D341Med (cell line): ENCODE results near the gene MAN2B2.
"Not testable (repeated sequence)": the region's sequence is repeated elsewhere in the genome, so short reads cannot be mapped to it uniquely, and the experiment has no call there.

Experiments used
- DNase-seq: peaks from one replicate; pipeline ENCODE4 v3.0.0; 2012; ENCODE audit warnings: low spot score

Gene MAN2B2

DNA sequence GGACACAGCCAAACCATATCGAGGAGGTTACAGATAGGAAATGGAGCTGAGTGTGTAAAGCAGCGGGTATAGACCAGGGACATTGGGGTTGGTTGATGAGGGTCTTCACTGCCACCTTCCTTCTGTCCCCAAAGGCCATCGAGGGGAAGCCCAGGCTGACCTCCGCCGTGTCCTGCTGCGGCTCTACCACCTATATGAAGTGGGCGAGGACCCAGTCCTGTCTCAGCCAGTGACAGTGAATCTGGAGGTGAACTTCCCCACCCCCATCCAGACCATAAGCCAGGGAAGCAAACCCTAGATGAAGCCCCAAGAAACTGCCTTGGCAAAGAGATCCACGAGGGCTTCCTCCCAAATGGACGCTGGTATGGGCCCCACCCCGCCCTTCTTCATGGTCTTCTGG, 42.3 kb downstream of the MAN2B2 start:
- no peak for DNase-seq

DNA sequence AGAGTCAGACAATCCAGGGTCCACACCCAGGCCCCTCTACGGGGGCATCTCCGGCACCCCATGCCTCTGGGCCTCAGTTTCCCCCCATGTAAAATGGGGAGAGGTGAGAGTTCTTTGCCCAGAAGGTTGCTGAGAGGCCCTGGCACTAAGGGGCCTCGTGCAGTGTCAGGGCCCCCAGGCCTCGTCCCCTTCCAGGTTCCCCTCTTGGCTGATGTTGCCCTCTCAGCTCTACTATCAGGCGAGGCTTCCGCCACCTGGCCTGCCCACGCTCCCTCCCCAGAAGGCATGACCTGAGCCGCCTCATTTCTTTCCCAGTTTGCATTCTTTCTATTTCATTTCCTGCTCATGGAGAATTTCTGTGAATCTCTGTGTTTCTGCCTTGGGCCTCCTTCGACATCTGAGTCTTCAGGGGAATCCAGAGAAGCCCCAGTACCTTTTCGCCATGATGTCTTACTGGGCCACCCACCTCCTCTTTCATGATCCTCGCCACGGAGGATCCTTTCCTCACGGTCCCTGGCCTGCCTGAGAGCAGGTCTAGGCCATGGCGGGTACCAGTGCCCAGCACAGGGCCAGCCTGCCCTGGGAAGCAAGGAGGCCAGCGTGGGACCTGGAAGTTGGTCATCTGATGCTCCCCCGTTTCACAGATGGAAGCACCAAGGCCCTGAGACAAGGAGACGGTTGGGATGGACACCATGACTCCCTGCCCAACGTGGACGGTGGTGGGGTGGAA, 43.6 kb downstream of the MAN2B2 start:
- DNase-seq, result no peak

DNA sequence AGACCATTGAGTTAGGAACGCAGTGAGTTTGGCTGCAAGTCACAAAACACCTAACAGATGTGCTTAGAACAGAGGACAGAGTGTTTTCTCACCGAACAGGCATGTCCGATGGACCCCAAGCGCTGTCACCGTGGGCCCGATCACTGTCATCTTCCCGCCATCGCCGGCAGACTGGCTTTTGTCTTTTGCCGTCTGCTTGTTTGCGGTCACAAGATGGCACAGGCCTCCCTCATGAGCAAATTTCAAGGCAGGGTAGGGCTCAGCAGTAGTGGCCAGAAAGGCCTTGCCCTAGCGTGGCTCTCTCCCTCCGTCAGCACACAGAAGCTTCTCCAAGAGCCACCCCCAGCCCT, 44.1 kb downstream of the MAN2B2 start:
- DNase-seq, result no peak

DNA sequence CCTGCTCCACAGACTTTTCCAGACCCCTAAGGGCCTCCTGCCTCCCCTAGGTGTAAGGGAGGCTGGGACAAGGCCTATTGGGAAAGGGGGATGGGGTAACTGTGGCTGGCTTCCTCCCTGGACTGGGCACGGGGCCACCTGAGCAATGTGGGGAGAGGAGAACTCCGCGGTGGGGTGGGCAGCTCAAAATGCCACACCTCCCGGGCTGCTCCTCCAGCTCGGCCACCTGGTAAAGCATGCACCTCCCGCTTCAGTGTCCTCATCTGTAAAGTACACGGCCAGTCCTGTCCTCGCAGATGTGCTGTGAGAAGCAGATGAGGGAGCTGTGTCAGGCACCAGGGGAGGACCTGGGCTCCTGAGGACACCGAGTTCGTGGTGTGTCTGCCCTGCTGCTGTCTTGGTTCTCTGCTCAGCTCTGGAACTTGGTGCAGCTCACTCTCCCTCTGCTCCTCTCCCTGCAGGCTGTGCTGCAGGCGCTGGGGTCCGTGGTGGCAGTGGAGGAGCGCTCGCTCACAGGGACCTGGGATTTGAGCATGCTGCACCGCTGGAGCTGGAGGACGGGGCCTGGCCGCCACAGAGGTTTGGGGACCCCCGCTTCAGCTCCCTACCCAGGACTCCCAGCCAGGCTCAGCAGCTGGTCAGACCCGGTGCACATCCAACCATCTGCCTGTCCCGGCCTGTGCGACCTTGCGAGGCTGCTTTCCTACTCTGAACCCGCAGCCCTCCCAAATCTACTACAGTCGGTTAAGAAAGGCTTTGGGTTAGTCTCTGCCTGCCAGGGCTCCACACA, 44.7 kb downstream of the MAN2B2 start:
- DNase-seq, result no peak

DNA sequence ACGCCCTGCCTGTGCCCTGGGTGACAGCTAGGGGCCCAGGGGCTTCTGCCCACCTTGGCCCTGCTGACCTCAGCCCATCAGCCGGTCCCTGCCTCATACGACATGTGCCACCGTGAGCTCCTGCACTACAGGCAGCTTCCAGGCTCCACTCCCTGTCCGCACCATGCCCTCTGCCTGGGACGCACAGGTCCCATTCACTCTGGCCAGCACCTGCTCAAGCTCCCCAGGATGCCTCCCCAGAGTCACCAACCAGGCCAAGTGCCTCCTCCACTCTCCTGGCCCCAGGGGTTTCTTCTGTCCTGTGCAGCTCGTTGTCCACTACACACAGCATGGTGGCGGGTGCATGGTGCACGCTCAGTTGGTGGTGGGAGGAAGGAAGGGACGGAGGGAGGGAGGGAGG, 45.3 kb downstream of the MAN2B2 start:
- no peak for DNase-seq

DNA sequence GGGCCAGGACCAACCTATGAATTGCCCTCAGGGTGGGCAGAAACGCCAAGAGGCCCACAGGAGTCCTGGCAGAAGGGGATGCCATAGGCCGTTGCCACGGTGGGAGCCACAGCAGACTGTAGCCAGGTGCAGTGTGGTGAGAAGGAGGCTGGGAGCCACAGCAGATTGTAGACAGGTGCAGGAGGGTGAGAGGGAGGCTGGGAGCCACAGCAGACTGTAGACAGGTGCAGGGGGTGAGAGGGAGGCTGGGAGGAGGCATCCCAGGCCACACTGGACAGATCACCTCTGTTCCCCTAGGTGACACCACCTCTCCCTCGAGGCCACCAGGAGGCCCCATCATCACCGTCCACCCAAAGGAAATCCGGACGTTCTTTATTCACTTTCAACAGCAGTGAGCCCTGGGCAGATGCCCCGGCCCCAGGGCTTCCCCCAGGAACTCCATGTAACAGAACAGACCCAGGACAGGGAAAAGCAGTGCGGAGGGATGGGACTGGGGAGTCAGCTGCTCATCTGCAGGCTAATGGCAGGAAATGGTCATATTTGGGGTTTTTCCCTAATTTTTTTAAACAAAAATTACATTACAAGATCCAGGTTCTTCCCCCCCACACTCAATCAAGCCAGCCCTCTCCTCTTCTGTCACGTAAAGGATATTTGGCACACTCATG, 46.0 kb downstream of the MAN2B2 start:
- no peak for DNase-seq

DNA sequence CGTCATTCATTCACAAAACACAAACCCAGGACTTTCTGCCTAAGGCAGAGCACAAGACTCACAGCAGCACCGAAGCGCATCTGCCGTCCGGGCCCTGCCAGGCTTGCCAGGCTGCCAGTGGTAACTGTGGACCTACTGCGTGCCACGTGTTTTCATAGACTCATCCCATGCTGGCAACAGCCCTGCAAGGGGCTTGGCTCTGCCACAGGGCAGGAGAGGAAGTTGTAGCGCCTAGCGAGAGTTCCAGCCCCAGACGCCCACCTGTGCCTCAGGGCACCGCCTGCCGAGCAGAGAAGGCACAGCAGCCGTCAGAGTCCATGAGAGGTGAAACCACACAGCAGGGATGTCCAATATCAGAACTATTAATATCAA, 46.6 kb downstream of the MAN2B2 start:
- DNase-seq, result peak; percentile 37

DNA sequence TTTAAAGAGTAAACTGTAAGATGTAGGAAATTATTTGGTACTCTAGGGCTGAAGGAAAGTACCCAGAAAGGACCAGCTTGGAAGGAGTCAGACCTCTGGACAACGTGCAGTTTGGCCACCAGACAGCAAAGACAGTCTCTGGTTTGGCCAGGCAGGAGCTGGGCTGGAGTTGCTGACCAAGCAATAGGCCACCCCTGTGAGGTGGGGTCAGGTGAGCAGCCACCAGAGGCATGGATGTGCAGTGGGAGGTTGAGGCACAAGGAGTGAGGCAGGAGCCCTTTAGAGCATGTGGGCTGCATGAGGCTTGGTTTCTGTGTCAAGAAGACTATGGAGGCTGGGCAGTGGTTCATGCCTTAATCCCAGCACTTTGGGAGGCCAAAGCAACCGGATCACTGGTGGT, 47.8 kb downstream of the MAN2B2 start:
- no peak for DNase-seq

DNA sequence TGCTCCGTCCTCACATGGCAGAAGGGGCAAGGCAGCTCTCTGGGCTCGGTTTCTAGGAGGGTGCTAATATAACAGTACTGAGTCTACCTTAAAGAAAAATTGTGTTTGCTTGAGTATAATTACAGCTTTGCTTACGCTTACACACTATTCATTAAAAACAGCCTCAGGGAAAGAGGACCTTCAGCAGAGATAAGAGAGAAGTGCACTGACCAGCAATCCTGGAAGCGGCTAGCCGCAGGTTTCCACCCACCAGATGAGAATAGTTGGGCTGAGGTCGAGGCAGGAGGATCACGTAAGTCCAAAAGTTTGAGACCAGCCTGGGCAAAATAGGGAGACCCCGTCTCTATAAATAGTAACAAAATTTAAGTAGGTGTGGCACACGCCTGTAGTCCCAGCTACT, 50.3 kb downstream of the MAN2B2 start:
- no peak for DNase-seq

DNA sequence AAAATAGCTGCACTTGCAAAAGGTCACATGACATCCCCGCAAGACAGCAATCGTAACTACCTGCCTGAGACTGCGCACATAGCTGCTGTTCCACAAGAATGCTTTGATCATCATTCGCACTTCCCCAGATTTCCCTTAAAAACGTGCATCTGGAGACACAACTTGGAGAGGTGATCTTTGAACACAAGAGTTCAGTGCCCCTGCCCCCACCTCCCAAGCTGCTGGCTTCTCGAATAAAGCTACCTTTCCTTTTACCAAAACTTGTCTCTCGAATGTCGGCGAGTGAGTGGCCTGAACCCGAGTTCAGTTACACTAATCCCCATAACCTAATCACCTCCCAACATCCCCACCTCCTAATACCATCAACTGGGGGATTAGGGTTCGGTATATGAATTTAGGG, 51.1 kb downstream of the MAN2B2 start:
- DNase-seq, result no peak

DNA sequence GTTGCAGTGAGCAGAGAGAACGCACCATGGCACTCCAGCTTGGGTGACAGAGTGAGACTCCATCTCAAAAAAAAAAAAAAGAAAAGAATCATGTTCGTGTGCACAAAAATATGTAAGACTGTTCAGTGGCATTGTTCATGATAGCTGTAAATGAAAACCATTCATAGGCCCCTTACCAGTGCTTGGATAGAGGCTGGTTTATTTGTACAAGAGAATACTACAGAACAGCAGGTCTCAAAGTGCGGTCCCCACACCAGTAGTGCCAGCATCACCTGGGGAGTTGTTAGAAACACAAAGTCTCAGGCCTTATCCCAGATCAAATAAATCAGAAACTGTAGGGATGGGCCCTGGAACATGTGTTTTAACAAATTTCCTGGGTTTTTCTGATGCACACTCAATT, 52.8 kb downstream of the MAN2B2 start:
- DNase-seq, result no peak

DNA sequence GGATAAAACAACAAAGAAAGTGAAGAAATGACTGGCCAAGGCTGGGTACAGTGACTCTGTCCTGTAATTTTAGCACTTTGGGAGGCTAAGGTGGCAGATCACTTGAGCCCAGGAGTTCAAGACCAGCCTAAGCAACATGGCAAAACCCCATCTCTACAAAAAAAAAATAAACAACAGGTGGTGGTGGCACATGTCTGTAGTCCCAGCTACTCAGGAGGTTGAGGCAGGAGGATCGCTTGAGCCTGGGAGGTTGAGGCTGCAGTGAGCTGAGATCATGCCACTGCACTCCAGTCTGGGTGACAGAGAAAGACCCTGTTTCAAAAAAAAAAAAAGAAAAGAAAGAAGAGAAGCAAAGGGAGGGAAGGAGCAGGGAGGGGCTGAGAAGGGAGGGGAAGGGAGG, 53.5 kb downstream of the MAN2B2 start:
- not testable (repeated sequence) for DNase-seq

DNA sequence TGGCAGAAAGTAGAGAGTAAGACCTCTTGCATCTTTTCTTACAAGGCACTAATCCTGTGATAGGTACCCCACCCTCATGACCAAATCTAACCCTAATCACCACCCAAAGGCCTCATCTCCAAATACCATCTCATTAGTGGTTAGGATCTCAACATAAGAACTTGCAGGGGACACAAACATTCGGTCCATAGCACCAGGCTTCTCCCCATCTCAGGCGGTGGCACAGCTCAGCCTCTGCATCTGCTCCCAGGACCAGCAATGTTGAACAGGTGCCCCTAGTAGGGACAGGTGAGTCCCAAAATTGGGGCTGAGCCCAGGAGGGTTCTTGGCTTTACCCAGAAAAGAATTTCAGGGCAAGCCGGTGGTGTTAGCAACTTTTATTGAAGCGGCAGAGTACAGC, 57.1 kb downstream of the MAN2B2 start:
- no peak for DNase-seq

DNA sequence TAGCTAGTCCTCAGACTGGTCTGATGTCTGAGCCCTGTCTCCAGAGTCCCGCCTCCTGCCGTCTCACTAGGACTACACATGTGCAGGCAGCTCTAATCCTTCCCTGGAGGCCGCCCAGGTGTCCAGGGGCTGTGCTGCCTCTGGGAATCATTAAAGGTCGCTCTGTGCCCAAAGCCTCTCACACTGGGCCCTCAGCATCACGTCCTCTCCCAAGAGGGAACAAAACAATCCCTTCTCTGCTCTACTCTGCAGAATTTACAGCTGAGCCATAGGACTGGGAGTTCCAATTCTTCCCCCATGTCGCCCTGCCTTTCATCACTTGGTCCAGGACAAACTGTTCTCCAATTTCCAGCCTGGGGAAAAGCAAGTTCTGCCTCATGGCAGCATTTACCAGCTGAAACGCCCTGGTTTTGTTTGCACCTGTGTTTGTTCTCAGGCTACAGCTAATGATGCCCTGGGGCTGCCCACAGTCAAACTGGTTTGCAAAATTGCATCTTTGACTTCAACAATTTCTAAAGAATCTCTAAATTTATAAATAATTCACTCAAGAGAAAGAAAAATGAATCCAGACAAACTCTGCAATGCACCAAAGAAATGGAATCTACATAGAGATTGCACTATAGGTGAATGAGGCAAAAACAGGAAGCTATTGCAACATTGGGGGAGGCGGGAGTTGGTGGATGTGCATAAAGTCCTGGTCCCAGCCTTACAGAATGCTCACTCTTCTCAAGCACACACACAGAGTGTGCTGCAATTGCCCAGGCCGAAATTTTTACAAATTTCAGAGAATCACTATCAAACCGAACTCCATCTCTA, 58.3 kb downstream of the MAN2B2 start:
- DNase-seq, result peak; percentile 69

DNA sequence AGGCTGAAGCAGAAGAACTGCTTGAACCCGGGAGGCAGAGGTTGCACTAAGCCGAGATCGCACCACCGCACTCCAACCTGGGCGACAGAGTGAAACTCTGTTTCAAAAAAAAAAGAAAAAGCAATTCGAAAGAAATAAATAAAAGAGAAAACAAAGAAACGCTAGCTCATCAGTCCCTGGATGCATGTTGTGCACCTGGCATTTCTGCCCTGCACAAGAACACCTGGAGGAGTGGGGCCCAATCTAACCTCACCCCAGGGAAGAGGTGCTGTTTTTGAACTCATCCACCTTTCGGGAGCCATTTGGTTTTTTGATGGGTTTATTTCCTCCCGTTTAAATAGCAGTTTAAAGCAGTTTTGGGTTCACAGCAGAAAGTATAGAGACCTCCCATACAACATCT, 59.8 kb downstream of the MAN2B2 start:
- no peak for DNase-seq

DNA sequence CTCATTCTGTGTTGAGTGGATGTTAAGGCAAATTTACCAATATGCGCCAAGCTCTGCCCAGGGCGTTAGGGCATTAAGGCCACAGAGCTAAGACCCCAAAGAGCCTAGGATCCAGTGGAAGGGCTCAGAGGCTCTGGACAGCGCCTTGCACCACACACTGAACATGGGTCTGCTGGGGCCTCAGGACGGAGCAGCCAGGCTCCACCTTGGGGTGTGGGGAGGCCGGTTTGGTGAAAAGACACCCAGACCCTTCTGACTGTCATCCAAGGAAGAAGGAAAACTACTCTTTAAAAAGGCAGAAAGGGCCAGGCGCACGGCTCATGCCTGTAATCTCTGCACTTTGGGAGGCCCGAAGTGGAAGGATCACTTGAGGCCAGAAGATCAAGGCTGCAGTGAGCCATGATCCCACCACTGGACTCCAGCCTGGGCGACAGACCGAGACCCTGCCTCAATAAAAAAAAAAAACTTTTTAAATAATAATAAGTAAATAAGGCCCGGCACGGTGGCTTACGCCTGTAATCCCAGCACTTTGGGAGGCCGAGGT, 64.2 kb downstream of the MAN2B2 start:
- no peak for DNase-seq

DNA sequence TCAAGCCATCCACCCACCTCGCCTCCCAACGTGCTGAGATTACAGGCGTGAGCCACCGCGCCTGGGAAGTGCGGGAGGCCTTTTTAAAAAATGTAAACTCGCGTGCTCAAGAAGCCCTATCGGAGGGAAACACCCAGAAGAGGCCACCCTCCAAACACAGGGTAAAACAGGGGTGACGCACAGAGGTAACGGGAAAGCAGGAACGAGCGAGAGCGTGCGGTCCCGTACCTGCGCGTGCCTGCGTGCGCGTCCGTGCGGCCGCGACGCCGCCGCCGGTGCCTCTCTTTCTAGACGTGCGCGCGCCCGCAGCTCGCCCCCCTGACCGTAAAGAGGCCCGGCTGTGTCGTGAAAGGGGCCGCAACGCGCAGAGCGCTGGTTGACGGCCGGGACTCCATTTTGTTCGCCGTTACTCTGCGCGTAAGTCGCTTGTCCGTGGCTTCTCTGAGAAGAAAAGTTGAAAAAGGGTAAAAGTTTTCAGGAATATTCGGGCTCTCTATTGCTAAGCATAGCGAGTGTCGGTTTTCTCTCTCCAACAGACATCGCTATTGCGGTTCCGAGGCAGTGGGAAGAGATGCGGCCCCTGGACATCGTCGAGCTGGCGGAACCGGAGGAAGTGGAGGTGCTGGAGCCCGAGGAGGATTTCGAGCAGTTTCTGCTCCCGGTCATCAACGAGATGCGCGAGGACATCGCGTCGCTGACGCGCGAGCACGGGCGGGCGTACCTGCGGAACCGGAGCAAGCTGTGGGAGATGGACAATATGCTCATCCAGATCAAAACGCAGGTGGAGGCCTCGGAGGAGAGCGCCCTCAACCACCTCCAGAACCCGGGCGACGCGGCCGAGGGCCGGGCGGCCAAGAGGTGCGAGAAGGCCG, 65.5 kb downstream of the MAN2B2 start, which contains the start of gene MRFAP1:
Gene MRFAP1 (plus strand): TSS at position 394 of the 872 bp plus-strand sequence. CDS start 178 bp downstream, at position 572.
- peak; percentile 98 for DNase-seq

DNA sequence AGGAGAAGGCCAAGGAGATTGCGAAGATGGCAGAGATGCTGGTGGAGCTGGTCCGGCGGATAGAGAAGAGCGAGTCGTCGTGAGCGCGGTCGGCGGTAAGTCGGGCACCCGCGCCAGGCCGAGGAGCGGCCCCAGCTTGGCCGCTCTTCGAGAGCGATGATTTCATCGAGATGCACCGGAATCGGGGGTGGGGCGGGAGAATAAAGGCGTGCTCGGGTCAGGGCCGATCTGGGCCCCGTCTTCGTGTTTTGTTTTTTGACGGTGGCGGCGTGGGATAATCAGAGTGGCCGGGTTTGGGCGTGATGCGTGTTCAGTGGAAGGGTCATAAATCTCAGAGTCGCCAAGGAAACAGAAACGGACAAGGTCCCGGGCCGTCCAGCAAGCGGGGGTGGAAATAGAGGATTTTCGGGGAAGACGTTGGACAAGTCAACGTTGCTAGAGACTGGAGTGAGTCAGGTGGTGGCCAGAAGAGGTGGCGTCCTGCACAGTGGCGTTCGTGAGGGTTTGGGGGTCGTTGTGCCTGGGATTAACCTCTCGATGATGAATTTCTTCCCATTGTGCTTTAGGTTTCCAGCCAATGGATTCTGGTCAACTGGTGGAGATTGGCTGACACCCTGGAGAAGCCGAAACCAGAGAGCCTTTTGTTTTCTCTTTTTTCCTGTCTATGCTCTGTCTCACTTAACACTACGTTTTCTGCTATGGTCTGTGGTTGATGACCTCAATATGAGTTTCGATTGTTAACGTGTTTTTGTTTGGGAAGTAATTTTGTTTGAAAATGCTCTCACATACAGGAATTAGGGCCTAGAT, 66.4 kb downstream of the MAN2B2 start:
- DNase-seq, result peak; percentile 69

DNA sequence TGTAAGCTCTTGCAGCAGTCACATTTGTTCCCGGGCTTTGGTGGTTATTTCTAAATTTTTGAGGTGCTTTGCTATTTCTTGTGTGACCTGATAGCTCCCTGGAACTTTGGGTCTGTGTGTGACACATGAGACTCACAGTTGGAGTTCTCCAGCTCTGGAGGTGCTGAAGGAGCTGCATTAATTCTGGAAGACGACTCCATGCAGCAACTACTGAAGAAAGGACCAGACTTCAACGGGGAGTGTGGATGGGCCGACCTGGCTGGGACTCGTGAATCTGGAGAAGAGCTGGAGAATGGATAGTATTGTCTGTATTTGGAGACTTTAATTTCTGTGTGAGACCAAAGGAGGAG, 67.0 kb downstream of the MAN2B2 start:
- DNase-seq, result no peak

DNA sequence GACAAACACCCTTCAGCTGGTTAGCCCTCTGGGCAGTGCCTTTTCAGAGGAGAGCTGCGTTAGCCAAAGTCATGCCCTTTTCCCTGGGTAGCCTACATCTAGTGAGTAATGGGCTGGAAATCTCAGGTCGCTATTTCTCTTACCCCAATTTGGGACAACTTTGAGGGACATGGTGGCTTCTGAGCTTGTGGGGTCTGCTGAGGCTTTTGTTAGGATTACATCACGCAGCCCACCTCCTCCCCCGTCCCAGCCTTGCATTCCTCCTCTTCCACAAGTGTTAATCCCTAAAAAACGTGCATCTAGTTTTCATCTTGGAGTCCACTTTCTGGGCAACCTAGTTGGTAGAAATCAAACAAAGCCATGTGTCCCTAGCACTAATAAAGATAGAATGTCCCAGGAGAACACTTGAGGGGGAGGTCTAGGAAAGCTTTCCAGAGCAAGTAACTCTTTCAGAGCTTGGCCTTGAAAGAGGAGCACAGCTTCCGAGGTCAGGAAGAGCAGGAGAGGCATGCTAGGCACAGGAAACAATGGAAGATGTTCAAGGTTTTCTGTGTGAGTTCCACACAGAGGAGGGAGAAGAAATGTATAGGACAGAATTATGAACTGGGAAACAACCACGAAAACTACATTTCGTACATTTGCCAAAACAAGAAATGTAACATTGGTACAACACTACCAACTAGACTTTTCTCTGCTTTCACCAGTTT, 68.3 kb downstream of the MAN2B2 start:
- DNase-seq, result no peak
